HCT116 (cell line): Measurements from ENCODE around the gene EID2. TPM values are rescaled to one million over a fixed set of nuclear protein-coding genes. Genes with fewer than 3 reads are reported as not detected.

ENCODE experiments used
- ATAC-seq: fragments of 200-7000 bp; cut with Tn5 transposase; 2 replicates; pipeline ENCODE4 v1.9.1; 2020; ENCODE audit warnings: mild to moderate bottlenecking, moderate library complexity
- BruUV-seq: library from RNA; stranded (reverse); fragments of 400-500 nt; replicated peaks from 2 replicates; lab custom pipeline; 2021; lab: Mats Ljungman, UMichigan
- CTCF ChIA-PET: fragments of 300-600 bp; sonication (Branson Sonifier 250); formaldehyde crosslinking; loops from one replicate; lab custom pipeline; 2021; ENCODE audit warnings: antibody characterized with exemption; lab: Charles Lee
- POLR2A ChIA-PET: fragments of 300-600, 350-600 bp; sonication (Branson Sonifier 250); formaldehyde crosslinking; loops from one replicate; lab custom pipeline; 2021; ENCODE audit warnings: antibody characterized with exemption; lab: Charles Lee
- RAD21 ChIA-PET, 2 experiments: fragments of 300-600 bp; sonication (Branson Sonifier 250); formaldehyde crosslinking; loops; one replicate each; lab custom pipeline; 2023; ENCODE audit warnings: low total read pairs in 2 of 2; ENCODE audit not compliant: uncharacterized antibody in 2 of 2, unreplicated experiment in 2 of 2, low non-redundant PET in 1 of 2; lab: Charles Lee
- DNase-seq: peaks from one replicate; pipeline ENCODE4 v3.0.0-alpha.2; 2010; ENCODE audit warnings: low read depth, low spot score
- H2AFZ ChIP-seq: fragments of 200-600 bp; shearing (Covaris generic), sonication (generic); 2 replicates; pipeline ENCODE4 v1.6.1; 2017; ENCODE audit warnings: low read depth, mixed run types, mixed read lengths, antibody characterized with exemption, low read length; ENCODE audit not compliant: poor library complexity, severe bottlenecking
- H3K27ac ChIP-seq: 2 replicates; pipeline ENCODE4 v1.5.1; 2012; ENCODE audit warnings: low read depth, low read length
- H3K27me3 ChIP-seq: fragments of 200-600 bp; sonication (generic); 2 replicates; pipeline ENCODE4 v1.6.1; 2016; ENCODE audit warnings: mixed run types, low read length, mixed read lengths; ENCODE audit not compliant: insufficient read depth
- H3K36me3 ChIP-seq, 2 experiments: fragments of 200-500 bp in 1 of 2; fragments of 200-600 bp in 1 of 2; sonication (Bioruptor generic) in 1 of 2; sonication (generic) in 1 of 2; 2 replicates each; pipeline versions ENCODE4 v1.5.1 to v1.6.1; 2014 to 2016; ENCODE audit warnings: low read length in 2 of 2, inconsistent platforms in 1 of 2, mixed read lengths in 1 of 2, mixed run types in 1 of 2; ENCODE audit not compliant: insufficient read depth in 2 of 2, control insufficient read depth in 1 of 2
- H3K4me1 ChIP-seq, 2 experiments: fragments of 200-600 bp in 1 of 2; sonication (generic) in 1 of 2; 2 replicates each; pipeline versions ENCODE4 v1.5.1 to v1.6.1; 2012 to 2017; ENCODE audit warnings: low read length in 2 of 2, inconsistent platforms in 1 of 2, mild to moderate bottlenecking in 1 of 2, mixed read lengths in 1 of 2, mixed run types in 1 of 2, moderate library complexity in 1 of 2; ENCODE audit not compliant: insufficient read depth in 2 of 2, control insufficient read depth in 1 of 2
- H3K4me2 ChIP-seq: fragments of 200-600 bp; sonication (generic); 2 replicates; pipeline ENCODE4 v1.6.1; 2017; ENCODE audit warnings: mixed run types, low read length, mixed read lengths
- H3K4me3 ChIP-seq, 2 experiments: fragments of 200-600 bp in 1 of 2; sonication (generic) in 1 of 2; replicated peaks in 1 of 2; 2 replicates each; pipeline ENCODE4 v1.5.1; 2011 to 2016; ENCODE audit warnings: low read length in 2 of 2, control low read depth in 1 of 2, low read depth in 1 of 2, mild to moderate bottlenecking in 1 of 2, mixed read lengths in 1 of 2, mixed run types in 1 of 2
- H3K79me2 ChIP-seq: fragments of 200-600 bp; sonication (generic); 2 replicates; pipeline ENCODE4 v1.6.1; 2017; ENCODE audit warnings: mild to moderate bottlenecking, mixed run types, low read length, moderate library complexity, mixed read lengths; ENCODE audit not compliant: insufficient read depth
- H3K9ac ChIP-seq: fragments of 200-600 bp; sonication (generic); 2 replicates; pipeline ENCODE4 v1.6.1; 2016; ENCODE audit warnings: low read length, mixed read lengths
- H3K9me2 ChIP-seq: fragments of 200-600 bp; sonication (generic), shearing (Covaris generic); 2 replicates; pipeline ENCODE4 v1.6.1; 2017; ENCODE audit warnings: mixed run types, mild to moderate bottlenecking, moderate library complexity; ENCODE audit not compliant: insufficient read depth
- H3K9me3 ChIP-seq, 2 experiments: fragments of 200-500 bp in 1 of 2; fragments of 200-600 bp in 1 of 2; sonication (Bioruptor generic) in 1 of 2; sonication (generic) in 1 of 2; 2 replicates each; pipeline ENCODE4 v1.6.1; 2014 to 2017; ENCODE audit warnings: low read length in 2 of 2, mixed read lengths in 2 of 2, inconsistent platforms in 1 of 2, low read depth in 1 of 2, mild to moderate bottlenecking in 1 of 2, mixed run types in 1 of 2, moderate library complexity in 1 of 2; ENCODE audit not compliant: control insufficient read depth in 1 of 2, insufficient read depth in 1 of 2
- H4K20me1 ChIP-seq: fragments of 200-600 bp; sonication (generic), shearing (Covaris generic); 2 replicates; pipeline ENCODE4 v1.6.1; 2017; ENCODE audit warnings: mixed run types, mild to moderate bottlenecking, moderate library complexity; ENCODE audit not compliant: insufficient read depth
- CBX3 ChIP-seq: IDR thresholded peaks from 2 replicates; pipeline ENCODE4 v1.6.1; 2012; ENCODE audit warnings: low read depth
- EGR1 ChIP-seq: IDR thresholded peaks from 2 replicates; pipeline ENCODE4 v1.6.1; 2012; ENCODE audit warnings: low read depth
- FOSL1 ChIP-seq: IDR thresholded peaks from 2 replicates; pipeline ENCODE4 v1.6.1; 2012; ENCODE audit warnings: low read depth
- JUND ChIP-seq: IDR thresholded peaks from 2 replicates; pipeline ENCODE4 v1.6.1; 2012
- POLR2AphosphoS5 ChIP-seq: IDR thresholded peaks from 2 replicates; pipeline ENCODE4 v1.6.1; 2011; ENCODE audit warnings: mild to moderate bottlenecking, low read depth, low read length, moderate library complexity
- RAD21 ChIP-seq: IDR thresholded peaks from 2 replicates; pipeline ENCODE4 v1.6.1; 2012; ENCODE audit warnings: low read depth, mild to moderate bottlenecking
- SIN3A ChIP-seq: IDR thresholded peaks from 2 replicates; pipeline ENCODE4 v1.6.1; 2012; ENCODE audit warnings: low read depth
- SRF ChIP-seq: IDR thresholded peaks from 2 replicates; pipeline ENCODE4 v1.6.1; 2012; ENCODE audit warnings: low read depth
- TCF7L2 ChIP-seq: IDR thresholded peaks from 2 replicates; pipeline ENCODE4 v1.7.0; 2011; ENCODE audit warnings: borderline replicate concordance, inconsistent platforms; ENCODE audit not compliant: insufficient read depth, insufficient read length; ENCODE audit errors: extremely low read depth
- ZNF274 ChIP-seq: fragments of 200-500 bp; sonication (Bioruptor generic); IDR thresholded peaks from 2 replicates; pipeline ENCODE4 v1.6.1; 2014; ENCODE audit warnings: mild to moderate bottlenecking, low read depth, low read length, inconsistent platforms
- intact Hi-C: fragments of 100-400 bp; cut with micrococcal nuclease; formaldehyde crosslinking; loops from 2 replicates; pipeline ENCODE4 v1.10.0; 2022
- total RNA-seq: library from RNA; stranded (reverse); gene quantifications from one replicate; pipeline ENCODE4 v1.2.1, GENCODE V29; 2021; ENCODE audit not compliant: unreplicated experiment
- TF ChIP-seq, protein P1 (sequence below), 3 experiments: fragments of 200-600 bp in 1 of 3; sonication (generic) in 1 of 3; IDR thresholded peaks in 2 of 3; conservative IDR thresholded peaks in 1 of 3; 2 replicates each; pipeline ENCODE4 v1.5.1; 2012 to 2017; ENCODE audit warnings: low read depth in 2 of 3, low read length in 2 of 3, antibody characterized with exemption in 1 of 3, borderline replicate concordance in 1 of 3, control low read depth in 1 of 3, mild to moderate bottlenecking in 1 of 3, mixed read lengths in 1 of 3, mixed run types in 1 of 3, moderate library complexity in 1 of 3; ENCODE audit not compliant: insufficient read depth in 1 of 3
- TF ChIP-seq, protein P2 (sequence below): IDR thresholded peaks from 2 replicates; pipeline ENCODE4 v1.6.1; 2011; ENCODE audit warnings: mild to moderate bottlenecking, low read length, moderate library complexity; ENCODE audit not compliant: insufficient replicate concordance; ENCODE audit errors: extremely low read depth
- TF ChIP-seq, protein P3 (sequence below): IDR thresholded peaks from 2 replicates; pipeline ENCODE4 v1.6.1; 2012

The EID2 gene
- total RNA-seq, 1 experiment from 2014 or later, result 11.7 TPM

DNA sequence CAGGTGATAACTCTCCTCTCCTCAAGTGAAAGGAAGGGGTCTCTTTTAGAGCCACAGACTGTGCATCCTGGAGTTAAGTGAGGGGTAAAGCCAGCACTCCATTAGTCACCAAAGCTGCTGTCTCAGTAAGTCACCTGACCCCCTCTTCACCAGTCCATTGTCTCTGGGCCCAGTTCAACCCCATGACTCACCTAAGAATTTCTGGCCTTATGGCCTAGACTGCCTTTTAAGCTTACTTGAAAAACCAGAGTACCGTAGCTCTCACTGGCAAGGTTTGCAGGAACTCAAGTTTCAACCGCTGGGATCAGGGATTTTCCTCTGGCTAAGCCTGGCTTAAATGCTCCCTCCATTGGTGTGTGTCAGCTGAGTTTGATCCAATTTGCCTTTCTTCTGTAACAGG, 23.4 kb upstream of the EID2 start:
- peak; percentile 12 for DNase-seq
- POLR2A ChIA-PET, result no interaction called here

DNA sequence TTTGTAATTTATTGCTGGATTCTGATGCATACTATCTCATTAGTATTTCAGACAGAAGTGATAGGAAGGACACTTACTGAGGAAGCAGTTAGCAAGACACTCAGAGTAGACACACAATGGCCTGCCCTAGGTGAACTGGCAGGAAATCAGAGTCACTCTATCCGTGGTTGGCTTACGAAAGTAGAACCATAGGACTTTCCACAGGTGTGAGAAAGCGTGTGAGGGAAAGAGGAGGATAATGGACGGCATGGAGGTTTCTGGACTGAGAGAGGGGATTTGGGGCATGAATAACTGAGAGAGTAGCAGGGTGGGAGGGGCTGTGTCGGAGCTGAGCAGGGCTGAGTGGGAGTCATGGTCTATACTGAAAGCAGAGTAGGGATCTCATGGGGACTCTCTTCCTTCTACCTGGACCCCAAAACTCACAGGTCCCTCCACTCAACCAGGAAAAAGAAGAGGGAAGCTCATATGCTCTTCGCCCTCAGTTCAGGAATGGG, 18.7 kb upstream of the EID2 start:
- H3K27me3 ChIP-seq, result peaks cover 31% of the 10 kb centered on the region; the same call in 1 of the 2 replicates
- no peak overlapping the region for H3K4me3 ChIP-seq
- no peak for DNase-seq
- no peak overlapping the region for H3K9ac ChIP-seq
- BruUV-seq, result no TSS peak
- no peaks in the 10 kb centered on the region for H3K36me3 ChIP-seq
- no peak overlapping the region for H3K4me2 ChIP-seq
- ChIA-PET CTCF (no interaction called here), POLR2A (no interaction called here), RAD21 (no interaction called here)
- H3K9me2 ChIP-seq, result no peaks in the 10 kb centered on the region
- H3K79me2 ChIP-seq, result no peaks in the 10 kb centered on the region
- H3K9me3 ChIP-seq, result no peaks in the 10 kb centered on the region
- intact Hi-C loops, result no loop called here
- H2AFZ ChIP-seq, result no peak overlapping the region
- peaks cover 0 to 9% of the 10 kb centered on the region in 2 experiments; a peak in 2 of 4 replicates for H3K4me1 ChIP-seq
- no peaks in the 10 kb centered on the region for H4K20me1 ChIP-seq
- no peak overlapping the region for H3K27ac ChIP-seq
- TF ChIP-seq CBX3, result no peak
- TF ChIP-seq, protein P1, sequence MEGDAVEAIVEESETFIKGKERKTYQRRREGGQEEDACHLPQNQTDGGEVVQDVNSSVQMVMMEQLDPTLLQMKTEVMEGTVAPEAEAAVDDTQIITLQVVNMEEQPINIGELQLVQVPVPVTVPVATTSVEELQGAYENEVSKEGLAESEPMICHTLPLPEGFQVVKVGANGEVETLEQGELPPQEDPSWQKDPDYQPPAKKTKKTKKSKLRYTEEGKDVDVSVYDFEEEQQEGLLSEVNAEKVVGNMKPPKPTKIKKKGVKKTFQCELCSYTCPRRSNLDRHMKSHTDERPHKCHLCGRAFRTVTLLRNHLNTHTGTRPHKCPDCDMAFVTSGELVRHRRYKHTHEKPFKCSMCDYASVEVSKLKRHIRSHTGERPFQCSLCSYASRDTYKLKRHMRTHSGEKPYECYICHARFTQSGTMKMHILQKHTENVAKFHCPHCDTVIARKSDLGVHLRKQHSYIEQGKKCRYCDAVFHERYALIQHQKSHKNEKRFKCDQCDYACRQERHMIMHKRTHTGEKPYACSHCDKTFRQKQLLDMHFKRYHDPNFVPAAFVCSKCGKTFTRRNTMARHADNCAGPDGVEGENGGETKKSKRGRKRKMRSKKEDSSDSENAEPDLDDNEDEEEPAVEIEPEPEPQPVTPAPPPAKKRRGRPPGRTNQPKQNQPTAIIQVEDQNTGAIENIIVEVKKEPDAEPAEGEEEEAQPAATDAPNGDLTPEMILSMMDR (IDR thresholded peaks at IDR 0.05 in 2 of 3, conservative IDR thresholded peaks at IDR 0.05 in 1 of 3; ENCODE audit: borderline replicate concordance in 1 of 3, insufficient read depth in 1 of 3, low read depth in 2 of 3, low read length in 2 of 3), result no peak
- no peak for TF ChIP-seq SIN3A
- no peak for TF ChIP-seq JUND
- TF ChIP-seq POLR2AphosphoS5, result no peak
- TF ChIP-seq TCF7L2, result no peak
- TF ChIP-seq ZNF274, result no peak
- no peak for TF ChIP-seq EGR1
- TF ChIP-seq, protein P2, sequence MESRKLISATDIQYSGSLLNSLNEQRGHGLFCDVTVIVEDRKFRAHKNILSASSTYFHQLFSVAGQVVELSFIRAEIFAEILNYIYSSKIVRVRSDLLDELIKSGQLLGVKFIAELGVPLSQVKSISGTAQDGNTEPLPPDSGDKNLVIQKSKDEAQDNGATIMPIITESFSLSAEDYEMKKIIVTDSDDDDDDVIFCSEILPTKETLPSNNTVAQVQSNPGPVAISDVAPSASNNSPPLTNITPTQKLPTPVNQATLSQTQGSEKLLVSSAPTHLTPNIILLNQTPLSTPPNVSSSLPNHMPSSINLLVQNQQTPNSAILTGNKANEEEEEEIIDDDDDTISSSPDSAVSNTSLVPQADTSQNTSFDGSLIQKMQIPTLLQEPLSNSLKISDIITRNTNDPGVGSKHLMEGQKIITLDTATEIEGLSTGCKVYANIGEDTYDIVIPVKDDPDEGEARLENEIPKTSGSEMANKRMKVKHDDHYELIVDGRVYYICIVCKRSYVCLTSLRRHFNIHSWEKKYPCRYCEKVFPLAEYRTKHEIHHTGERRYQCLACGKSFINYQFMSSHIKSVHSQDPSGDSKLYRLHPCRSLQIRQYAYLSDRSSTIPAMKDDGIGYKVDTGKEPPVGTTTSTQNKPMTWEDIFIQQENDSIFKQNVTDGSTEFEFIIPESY, result no peak
- no peak for TF ChIP-seq RAD21
- TF ChIP-seq SRF, result no peak
- TF ChIP-seq, protein P3, sequence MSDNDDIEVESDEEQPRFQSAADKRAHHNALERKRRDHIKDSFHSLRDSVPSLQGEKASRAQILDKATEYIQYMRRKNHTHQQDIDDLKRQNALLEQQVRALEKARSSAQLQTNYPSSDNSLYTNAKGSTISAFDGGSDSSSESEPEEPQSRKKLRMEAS, result no peak
- TF ChIP-seq, all 23 proteins: peak for 0
- ATAC-seq, result no peak

More for the DNA sequence above, 23.4 kb upstream of the EID2 start:
- Histone ChIP-seq H2AFZ (no peak overlapping the region), H3K27ac (no peak overlapping the region), H4K20me1 (no peaks in the 10 kb centered on the region), H3K27me3 (peaks cover 24% of the 10 kb centered on the region; the same call in 1 of the 2 replicates), H3K36me3 (no peaks in the 10 kb centered on the region), H3K4me3 (no peak overlapping the region), H3K9me2 (no peaks in the 10 kb centered on the region), H3K9ac (no peak overlapping the region), H3K79me2 (no peaks in the 10 kb centered on the region), H3K4me2 (peak overlapping the region; percentile 32), H3K4me1 (peaks cover 0 to 8% of the 10 kb centered on the region in 2 experiments; a peak in 2 of 4 replicates), H3K9me3 (no peaks in the 10 kb centered on the region)
- ChIA-PET CTCF (no interaction called here), RAD21 (no interaction called here)
- ATAC-seq, result peak; percentile 60
- no TSS peak for BruUV-seq
- intact Hi-C loops, result loop anchor here (10.0 kb wide), 1 partner anchor 51 kb away; no protein-coding TSS in a partner anchor
- TF ChIP-seq, protein P3, result no peak
- TF ChIP-seq FOSL1 (0 out of 2 replicates have a peak, but pooled peaks have one; percentile 17), POLR2AphosphoS5 (no peak), ZNF274 (no peak)
